Type B pancreatic cell (in vitro differentiated cells): Measurements from ENCODE around the gene CLIC1. TPM values are rescaled to one million over a fixed set of nuclear protein-coding genes. Genes with fewer than 3 reads are reported as not detected.

Experiments used
- DNase-seq: peaks from one replicate; pipeline ENCODE4 v3.0.0; 2021; ENCODE audit warnings: mixed read lengths; ENCODE audit not compliant: unreplicated experiment; ENCODE audit errors: extremely low spot score
- H3K27ac Mint-ChIP-seq: 2 replicates; pipeline ENCODE4 v1.8.0; 2021; ENCODE audit warnings: mild to moderate bottlenecking, mixed read lengths
- H3K27me3 Mint-ChIP-seq: 2 replicates; pipeline ENCODE4 v1.8.0; 2021; ENCODE audit warnings: mixed read lengths
- H3K36me3 Mint-ChIP-seq: 2 replicates; pipeline ENCODE4 v1.8.0; 2021; ENCODE audit warnings: mixed read lengths
- H3K4me1 Mint-ChIP-seq: one replicate; pipeline ENCODE4 v1.8.0; 2021; ENCODE audit warnings: mixed read lengths; ENCODE audit not compliant: unreplicated experiment
- H3K4me3 Mint-ChIP-seq: 2 replicates; pipeline ENCODE4 v1.8.0; 2021; ENCODE audit warnings: mild to moderate bottlenecking, mixed read lengths
- H3K9me3 Mint-ChIP-seq: 2 replicates; pipeline ENCODE4 v1.8.0; 2021; ENCODE audit warnings: mixed read lengths
- total RNA-seq: library from RNA; stranded (reverse); gene quantifications from 2 replicates; pipeline ENCODE4 v1.2.1, GENCODE V29; 2021; ENCODE audit warnings: low replicate concordance
- TF ChIP-seq, protein P1 (sequence below): fragments of 200-600 bp; sonication (generic); conservative IDR thresholded peaks from 2 replicates; pipeline ENCODE4 v1.5.0; 2021; ENCODE audit warnings: antibody characterized with exemption, mild to moderate bottlenecking

CLIC1 gene
- total RNA-seq, 1 donor from 2014 or later: 294 TPM

DNA sequence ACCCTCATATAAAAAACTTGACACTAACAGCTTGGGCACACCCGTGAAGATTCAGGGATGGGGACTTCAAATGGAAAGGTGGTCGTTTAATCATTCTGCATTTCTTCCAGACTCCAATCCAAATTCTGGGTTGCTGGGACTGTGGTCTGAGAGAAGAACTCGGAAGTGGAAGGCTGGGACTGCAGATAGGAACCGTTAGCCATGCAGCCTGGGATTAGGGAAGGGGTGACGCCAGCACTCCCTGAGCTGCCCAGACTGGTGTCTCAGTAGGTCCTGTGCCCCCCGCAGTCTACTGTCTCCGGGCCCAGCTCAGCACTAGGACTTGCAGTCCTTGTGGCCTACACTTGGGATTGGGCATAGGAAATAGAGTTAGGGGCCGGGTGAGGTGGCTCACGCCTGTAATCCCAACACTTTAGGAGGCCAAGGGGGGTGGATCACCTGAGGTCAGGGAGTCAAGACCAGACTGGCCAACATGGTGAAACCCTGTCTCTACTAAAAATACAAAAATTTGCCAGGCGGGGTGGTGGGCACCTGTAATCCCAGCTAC lies 511 bp upstream of the CLIC1 start:
- Mint-ChIP-seq H3K36me3 (peaks cover 24% of the 10 kb centered on the region), H3K4me1 (peaks cover 42% of the 10 kb centered on the region), H3K27ac (peak overlapping the region; percentile 99), H3K27me3 (no peaks in the 10 kb centered on the region), H3K4me3 (peak overlapping the region; percentile 98), H3K9me3 (no peaks in the 10 kb centered on the region)
- DNase-seq: no peak
- TF ChIP-seq, protein P1, sequence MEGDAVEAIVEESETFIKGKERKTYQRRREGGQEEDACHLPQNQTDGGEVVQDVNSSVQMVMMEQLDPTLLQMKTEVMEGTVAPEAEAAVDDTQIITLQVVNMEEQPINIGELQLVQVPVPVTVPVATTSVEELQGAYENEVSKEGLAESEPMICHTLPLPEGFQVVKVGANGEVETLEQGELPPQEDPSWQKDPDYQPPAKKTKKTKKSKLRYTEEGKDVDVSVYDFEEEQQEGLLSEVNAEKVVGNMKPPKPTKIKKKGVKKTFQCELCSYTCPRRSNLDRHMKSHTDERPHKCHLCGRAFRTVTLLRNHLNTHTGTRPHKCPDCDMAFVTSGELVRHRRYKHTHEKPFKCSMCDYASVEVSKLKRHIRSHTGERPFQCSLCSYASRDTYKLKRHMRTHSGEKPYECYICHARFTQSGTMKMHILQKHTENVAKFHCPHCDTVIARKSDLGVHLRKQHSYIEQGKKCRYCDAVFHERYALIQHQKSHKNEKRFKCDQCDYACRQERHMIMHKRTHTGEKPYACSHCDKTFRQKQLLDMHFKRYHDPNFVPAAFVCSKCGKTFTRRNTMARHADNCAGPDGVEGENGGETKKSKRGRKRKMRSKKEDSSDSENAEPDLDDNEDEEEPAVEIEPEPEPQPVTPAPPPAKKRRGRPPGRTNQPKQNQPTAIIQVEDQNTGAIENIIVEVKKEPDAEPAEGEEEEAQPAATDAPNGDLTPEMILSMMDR: no peak

DNA sequence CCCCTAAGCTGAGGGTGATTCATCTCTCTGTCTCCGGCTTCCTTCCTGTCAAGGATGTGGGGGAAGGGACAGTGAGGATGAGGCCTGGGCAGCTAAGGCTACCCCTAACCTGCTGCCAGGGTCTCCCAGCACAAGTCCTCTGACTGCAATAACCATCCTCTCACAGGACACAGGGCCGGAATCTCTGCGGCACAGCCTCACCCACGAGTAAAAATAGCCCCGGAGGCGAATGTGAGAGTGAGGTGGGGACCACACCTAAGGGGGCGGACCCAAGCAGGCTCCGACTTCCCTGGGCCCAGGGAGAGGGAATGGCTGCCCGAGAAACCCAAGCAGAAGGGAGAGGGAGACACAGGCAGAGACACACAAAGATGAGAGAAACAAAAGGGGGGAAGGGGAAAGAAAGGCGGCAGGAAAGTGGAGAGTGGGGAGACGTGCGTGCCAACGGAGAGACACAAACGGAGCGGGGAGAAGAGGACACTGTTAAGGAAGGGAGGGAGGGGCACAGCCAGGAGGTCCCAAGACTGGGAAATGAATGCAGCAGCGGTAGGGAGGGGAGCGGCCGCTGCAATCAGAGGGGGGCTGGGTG lies 1.4 kb downstream of the CLIC1 start:
- DNase-seq: no peak
- Mint-ChIP-seq H3K27ac (peak overlapping the region; percentile 99), H3K27me3 (no peaks in the 10 kb centered on the region), H3K36me3 (peaks cover 29% of the 10 kb centered on the region), H3K4me3 (peak overlapping the region; percentile 98), H3K9me3 (no peaks in the 10 kb centered on the region), H3K4me1 (peaks cover 48% of the 10 kb centered on the region)
- TF ChIP-seq, protein P1: no peak

DNA sequence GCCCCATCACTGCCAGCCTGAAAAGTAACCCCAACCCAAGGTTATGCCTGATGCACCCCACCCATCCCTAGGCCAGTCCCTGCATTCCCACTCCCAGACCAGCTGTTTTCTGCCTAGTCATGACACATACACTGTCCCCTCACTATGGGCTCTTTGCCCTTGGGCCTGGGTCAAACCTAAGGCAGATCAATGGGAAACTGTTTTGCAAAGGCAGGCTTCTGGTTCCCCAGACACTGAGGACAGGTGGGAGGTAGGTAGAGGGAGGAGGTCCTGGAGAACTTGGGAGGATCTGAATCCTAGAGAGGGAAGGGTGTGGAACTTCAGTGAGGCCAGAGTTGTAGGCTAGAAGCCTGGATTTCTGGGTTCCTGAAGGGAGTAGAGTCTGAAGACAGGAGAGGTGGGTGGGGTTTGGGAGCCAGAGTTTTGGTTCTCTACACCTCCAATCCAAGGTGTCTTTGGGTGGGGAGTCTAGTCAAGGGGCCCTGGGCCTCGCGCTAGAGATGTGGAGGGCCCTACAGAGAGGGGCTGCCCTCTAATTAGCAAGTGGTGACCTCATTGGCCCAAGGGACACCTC lies 2.0 kb downstream of the CLIC1 start:
- H3K4me3 Mint-ChIP-seq: peak overlapping the region; percentile 98

DNA sequence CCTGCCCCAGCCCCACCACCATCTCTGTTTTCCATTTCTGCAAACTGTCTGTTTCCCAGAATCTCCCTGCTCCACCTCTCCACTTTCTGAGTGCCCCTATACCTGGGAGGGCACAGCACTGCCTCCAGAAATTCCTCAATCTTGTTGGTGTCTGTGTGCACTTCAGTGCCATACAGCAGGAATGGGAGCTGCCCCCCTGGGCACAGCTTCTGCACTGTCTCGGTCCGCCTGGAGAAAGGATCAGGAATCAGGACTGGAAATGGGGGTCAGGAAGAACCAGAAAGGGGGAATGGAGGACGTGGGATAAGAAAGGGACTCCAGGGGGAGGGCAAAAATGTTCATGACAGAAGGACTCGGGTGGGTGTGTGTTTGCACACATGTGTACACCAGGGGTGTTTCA lies 2.6 kb downstream of the CLIC1 start:
- Mint-ChIP-seq H3K4me3 (peak overlapping the region; percentile 98), H3K4me1 (peaks cover 39% of the 10 kb centered on the region), H3K27me3 (no peaks in the 10 kb centered on the region), H3K36me3 (peaks cover 29% of the 10 kb centered on the region), H3K9me3 (no peaks in the 10 kb centered on the region), H3K27ac (peak overlapping the region; percentile 56)
- TF ChIP-seq, protein P1: no peak
- DNase-seq: no peak

More for the DNA sequence above, 2.0 kb downstream of the CLIC1 start:
- peak overlapping the region; percentile 99 for H3K27ac Mint-ChIP-seq
- no peak for DNase-seq
- no peaks in the 10 kb centered on the region for H3K27me3 Mint-ChIP-seq
- peaks cover 43% of the 10 kb centered on the region for H3K4me1 Mint-ChIP-seq
- TF ChIP-seq, protein P1: no peak
- peaks cover 29% of the 10 kb centered on the region for H3K36me3 Mint-ChIP-seq
- H3K9me3 Mint-ChIP-seq: no peaks in the 10 kb centered on the region

DNA sequence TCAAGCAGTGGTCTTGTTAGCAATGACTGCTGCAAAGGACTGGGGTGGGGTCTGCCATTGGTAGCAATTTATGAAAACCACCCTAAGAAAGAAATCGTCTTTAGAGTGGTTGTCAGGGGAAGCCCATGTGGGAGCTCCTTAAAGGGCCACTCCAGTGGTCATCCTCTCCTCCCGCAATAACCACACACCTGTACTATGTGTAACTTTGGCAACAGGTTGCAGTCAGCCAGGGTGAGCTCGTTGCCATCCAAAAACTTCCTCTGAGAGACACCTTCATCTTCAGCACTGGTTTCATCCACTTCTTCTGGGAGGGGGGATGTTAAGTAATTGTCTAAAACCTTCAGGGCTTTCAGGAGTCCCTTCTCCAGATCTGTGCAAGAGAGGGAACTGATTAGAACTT lies 4.3 kb downstream of the CLIC1 start:
- TF ChIP-seq, protein P1: no peak
- no peak for DNase-seq
- H3K27me3 Mint-ChIP-seq: no peaks in the 10 kb centered on the region
- peaks cover 25% of the 10 kb centered on the region for H3K4me1 Mint-ChIP-seq
- H3K36me3 Mint-ChIP-seq: peaks cover 34% of the 10 kb centered on the region
- H3K4me3 Mint-ChIP-seq: peak overlapping the region; percentile 58
- H3K9me3 Mint-ChIP-seq: no peaks in the 10 kb centered on the region
- H3K27ac Mint-ChIP-seq: no peak overlapping the region
